Measurements from ENCODE around the gene OXCT2.

DNA sequence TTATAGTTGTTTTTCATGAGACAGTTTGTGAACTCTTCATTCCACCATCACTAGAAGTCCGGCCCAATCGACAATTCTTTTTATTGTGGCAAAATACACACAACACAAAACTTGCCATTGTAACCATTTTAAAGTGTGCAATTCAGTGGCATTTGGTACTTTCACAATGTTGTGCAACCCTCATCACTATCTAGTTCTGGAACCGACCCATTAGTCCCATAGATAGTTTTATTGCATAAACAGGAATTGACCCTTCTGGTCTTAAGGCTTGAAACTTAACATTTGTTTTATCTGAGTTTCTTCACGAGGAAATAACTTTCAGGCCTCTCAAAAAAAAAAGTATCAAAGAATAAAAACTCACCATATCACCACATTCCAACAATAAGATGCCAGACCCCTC, 41.3 kb downstream of the OXCT2 start:
- TF ChIP-seq, protein P1, sequence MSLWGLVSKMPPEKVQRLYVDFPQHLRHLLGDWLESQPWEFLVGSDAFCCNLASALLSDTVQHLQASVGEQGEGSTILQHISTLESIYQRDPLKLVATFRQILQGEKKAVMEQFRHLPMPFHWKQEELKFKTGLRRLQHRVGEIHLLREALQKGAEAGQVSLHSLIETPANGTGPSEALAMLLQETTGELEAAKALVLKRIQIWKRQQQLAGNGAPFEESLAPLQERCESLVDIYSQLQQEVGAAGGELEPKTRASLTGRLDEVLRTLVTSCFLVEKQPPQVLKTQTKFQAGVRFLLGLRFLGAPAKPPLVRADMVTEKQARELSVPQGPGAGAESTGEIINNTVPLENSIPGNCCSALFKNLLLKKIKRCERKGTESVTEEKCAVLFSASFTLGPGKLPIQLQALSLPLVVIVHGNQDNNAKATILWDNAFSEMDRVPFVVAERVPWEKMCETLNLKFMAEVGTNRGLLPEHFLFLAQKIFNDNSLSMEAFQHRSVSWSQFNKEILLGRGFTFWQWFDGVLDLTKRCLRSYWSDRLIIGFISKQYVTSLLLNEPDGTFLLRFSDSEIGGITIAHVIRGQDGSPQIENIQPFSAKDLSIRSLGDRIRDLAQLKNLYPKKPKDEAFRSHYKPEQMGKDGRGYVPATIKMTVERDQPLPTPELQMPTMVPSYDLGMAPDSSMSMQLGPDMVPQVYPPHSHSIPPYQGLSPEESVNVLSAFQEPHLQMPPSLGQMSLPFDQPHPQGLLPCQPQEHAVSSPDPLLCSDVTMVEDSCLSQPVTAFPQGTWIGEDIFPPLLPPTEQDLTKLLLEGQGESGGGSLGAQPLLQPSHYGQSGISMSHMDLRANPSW (CRISPR knock-in tag; conservative IDR thresholded peaks at IDR 0.05; ENCODE audit: low read depth) = no peak
- TF ChIP-seq, protein P2, sequence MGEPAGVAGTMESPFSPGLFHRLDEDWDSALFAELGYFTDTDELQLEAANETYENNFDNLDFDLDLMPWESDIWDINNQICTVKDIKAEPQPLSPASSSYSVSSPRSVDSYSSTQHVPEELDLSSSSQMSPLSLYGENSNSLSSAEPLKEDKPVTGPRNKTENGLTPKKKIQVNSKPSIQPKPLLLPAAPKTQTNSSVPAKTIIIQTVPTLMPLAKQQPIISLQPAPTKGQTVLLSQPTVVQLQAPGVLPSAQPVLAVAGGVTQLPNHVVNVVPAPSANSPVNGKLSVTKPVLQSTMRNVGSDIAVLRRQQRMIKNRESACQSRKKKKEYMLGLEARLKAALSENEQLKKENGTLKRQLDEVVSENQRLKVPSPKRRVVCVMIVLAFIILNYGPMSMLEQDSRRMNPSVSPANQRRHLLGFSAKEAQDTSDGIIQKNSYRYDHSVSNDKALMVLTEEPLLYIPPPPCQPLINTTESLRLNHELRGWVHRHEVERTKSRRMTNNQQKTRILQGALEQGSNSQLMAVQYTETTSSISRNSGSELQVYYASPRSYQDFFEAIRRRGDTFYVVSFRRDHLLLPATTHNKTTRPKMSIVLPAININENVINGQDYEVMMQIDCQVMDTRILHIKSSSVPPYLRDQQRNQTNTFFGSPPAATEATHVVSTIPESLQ (CRISPR knock-in tag; IDR thresholded peaks at IDR 0.05) = no peak
- TF ChIP-seq TEAD4 (CRISPR knock-in tag; IDR thresholded peaks at IDR 0.05) = no peak
